Adrenal gland (tissue), 5 donors: ENCODE measurements around the gene KATNAL2.
"Not testable (repeated sequence)": the region's sequence is repeated elsewhere in the genome, so short reads cannot be mapped to it uniquely, and the experiment has no call there.

ENCODE experiments used
- POLR2A ChIP-seq, 2 donors: fragments of 450-650 bp; IDR thresholded peaks; one replicate each; pipeline ENCODE4 v1.6.1; 2017; ENCODE audit warnings: antibody characterized with exemption in 2 of 2, mild to moderate bottlenecking in 2 of 2, moderate library complexity in 1 of 2
- TF ChIP-seq, protein P1 (sequence below), 6 experiments: fragments of 450-650 bp in 4 of 6; fragments of 200-600 bp in 2 of 6; sonication (generic) in 1 of 6; IDR thresholded peaks; 1 replicate in 5 of 6; 2 replicates in 1 of 6; pipeline versions ENCODE4 v1.5.1 to v1.8.0; 2016 to 2021; ENCODE audit warnings: antibody characterized with exemption in 6 of 6, mild to moderate bottlenecking in 2 of 6, moderate library complexity in 1 of 6
- donor health status: DM: no; HTN: no; CAD: no.

DNA sequence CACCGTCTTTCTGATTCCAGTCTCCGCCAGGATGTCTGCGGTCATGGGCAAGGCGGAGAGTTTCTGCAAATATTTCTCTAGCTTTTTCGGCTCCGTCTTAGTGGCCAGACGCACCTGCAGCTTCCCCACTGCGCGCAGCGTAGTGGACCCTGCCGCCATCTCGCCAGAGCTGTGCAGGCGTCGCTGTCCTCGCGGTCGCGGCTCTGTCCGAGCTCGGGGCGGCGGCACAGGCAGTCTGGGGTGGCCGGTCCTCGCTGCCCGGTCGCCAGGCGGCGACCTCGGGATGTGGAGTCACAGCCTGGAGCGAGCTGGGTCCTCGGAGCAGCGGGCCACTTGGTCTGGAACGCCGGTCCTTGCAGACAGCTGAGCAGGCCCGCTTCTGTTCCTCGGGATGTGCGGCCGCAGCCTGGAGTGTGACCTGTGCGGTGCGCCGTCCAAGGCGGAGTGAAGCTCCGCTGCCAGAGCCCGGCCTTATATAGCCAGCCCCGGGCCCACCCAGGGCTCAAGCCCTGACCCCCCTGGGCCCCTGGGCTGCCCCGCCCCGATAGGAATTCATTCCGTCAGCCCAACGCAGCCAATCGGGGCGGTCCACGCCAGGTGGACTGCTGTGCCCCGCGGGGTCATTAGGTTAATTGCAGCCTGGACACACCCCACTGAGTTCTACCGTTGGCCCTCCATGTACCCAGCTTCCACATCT, 106.5 kb downstream of the KATNAL2 start:
- TF ChIP-seq, protein P1, sequence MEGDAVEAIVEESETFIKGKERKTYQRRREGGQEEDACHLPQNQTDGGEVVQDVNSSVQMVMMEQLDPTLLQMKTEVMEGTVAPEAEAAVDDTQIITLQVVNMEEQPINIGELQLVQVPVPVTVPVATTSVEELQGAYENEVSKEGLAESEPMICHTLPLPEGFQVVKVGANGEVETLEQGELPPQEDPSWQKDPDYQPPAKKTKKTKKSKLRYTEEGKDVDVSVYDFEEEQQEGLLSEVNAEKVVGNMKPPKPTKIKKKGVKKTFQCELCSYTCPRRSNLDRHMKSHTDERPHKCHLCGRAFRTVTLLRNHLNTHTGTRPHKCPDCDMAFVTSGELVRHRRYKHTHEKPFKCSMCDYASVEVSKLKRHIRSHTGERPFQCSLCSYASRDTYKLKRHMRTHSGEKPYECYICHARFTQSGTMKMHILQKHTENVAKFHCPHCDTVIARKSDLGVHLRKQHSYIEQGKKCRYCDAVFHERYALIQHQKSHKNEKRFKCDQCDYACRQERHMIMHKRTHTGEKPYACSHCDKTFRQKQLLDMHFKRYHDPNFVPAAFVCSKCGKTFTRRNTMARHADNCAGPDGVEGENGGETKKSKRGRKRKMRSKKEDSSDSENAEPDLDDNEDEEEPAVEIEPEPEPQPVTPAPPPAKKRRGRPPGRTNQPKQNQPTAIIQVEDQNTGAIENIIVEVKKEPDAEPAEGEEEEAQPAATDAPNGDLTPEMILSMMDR (IDR thresholded peaks at IDR 0.05), result not testable (repeated sequence)
- TF ChIP-seq POLR2A (IDR thresholded peaks at IDR 0.05), result not testable (repeated sequence)
